NCI-H2196 (cell line): ENCODE measurements around the gene CPN2.

Experiments
- DNase-seq: peaks from one replicate; lab custom pipeline; 2025; ENCODE audit not compliant: unreplicated experiment; lab: John Stamatoyannopoulos, UW

The CPN2 gene

GRCh38 chr3:194315088-194315964, 35.8 kb downstream of the CPN2 start:
- DNase-seq = peak; percentile 100

GRCh38 chr3:194314388-194315068, 36.6 kb downstream of the CPN2 start:
- DNase-seq = peak; percentile 40

- DNase-seq = peak; percentile 69
These were observed 37.4 kb downstream of the CPN2 start for GRCh38 chr3:194313560-194314387.

DNA sequence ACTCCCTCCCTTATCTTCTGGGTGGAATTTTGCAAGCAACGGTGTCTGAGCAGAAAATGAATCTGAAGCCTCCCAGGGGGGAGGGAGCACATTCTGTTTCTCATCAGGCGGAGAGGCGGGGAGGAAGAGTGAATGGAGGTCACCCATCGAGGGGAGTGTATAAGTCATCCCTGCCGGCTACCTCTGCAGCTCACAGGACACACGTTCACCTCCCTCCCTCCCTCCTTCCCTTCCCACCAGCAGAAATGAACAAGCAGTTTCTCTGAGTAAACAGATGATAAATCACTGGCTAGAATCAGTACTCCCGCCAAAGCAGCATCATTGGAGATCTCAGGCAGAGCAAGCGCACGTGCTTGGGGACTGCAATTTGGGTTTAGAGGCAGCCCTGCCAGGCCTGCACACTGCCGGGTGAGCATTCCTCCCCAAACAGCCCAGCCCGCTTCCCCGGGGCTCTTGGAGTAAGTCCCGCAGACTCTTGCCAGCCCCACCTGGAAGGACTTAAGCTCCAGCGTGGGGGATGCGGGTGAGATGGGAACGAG, 38.3 kb downstream of the CPN2 start:
- DNase-seq = peak; percentile 74

DNA sequence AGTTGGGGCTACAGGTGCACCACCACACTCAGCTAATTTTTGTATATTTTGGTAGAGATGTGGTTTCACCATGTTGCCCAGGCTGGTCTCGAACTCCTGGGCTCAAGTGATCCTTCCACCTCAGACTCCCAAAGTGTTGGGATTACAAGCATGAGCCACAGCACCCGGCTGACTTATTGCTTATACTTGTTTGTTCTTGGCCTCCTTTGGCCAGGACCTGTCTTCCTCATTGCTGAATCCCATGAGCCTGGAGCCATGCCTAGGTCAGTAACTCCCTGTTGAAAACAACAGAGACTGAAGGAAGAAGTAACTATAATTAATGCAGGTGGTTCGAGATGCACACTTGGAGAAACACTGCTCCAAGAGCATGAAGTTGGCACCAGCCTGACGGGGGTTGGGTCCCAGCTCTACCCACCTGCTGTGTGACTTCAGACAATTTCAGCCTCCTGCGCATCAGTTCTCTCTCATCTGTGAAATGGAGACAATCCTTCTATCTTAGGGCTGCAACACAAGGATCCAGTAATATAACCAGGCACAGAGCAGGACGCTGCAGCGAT, 38.9 kb downstream of the CPN2 start:
- DNase-seq = peak; percentile 48

- DNase-seq = no peak
These were observed 40.1 kb downstream of the CPN2 start for GRCh38 chr3:194311000-194311399.

DNA sequence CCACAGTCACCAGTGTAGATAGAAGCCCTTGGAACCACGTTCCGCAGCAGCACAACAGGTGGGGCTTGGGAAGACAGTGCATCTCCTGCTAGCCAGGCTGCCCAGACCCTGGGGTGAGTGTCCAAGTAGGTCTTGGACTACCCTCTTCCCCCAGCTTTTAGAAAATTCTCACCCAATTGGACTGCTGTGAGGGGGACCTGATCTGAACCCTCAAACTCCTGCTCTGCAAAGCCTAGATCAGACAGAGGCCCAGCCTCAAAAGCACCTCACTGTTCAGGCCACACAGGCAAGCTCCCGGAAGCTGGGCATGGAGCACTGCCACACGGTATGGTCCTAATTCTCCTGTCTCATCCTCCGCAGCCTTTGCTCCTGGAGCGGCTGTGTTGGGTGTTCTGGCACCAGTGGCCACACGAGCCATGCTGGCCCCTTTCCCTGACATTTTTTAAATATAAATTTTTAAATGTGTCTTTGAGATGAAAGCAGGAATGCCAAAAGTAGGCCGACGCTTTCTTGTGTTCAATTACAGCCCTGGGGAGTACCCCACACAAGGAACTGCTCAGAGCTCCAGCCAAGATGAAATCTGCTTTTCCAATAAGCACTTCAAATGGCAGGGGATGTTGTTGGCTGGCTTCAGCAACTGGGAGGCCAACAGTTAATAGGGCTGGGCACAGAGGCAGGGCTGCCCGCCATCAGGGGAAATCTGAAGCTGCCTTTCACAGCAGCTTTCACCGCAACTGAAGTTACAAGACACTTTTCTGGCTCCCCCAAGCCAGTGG, 40.9 kb downstream of the CPN2 start:
- DNase-seq = no peak

GRCh38 chr3:194308601-194309449, 42.3 kb downstream of the CPN2 start:
- DNase-seq = peak; percentile 43

GRCh38 chr3:194307849-194308248, 43.3 kb downstream of the CPN2 start:
- no peak for DNase-seq

- no peak for DNase-seq
These were observed 44.1 kb downstream of the CPN2 start for GRCh38 chr3:194306771-194307640.

DNA sequence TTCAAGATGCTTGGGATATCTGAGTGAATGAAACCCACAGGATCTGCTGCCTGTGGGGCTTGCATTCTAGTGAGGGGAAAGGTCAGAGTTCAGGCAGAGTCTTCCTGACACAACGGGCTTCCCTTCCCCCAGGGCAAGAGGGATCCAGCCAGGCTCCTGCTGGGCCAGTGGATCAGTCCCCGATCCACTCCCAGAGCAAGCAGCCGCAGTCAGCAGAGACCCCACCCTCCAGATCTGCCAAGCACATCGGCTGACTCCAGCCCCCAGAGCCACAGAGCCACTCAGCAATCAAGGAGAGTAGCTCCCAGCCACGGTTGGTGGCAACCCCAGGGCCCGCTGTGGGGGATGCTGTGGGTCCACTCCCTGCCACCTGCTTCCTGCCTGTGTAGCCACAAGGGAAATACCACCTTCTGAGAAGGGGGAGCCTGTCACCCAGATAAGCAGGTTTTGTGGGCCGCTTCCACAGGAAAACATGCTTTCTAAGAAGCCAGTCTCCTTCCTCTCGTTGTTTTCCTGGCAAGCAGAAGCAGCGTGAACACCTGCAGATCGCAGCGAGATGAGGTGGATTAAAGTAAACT, 44.9 kb downstream of the CPN2 start:
- DNase-seq = no peak

GRCh38 chr3:194305356-194306108, 45.6 kb downstream of the CPN2 start:
- DNase-seq = no peak

GRCh38 chr3:194304186-194304917, 46.8 kb downstream of the CPN2 start:
- no peak for DNase-seq

GRCh38 chr3:194303749-194304148, 47.4 kb downstream of the CPN2 start:
- no peak for DNase-seq

GRCh38 chr3:194301730-194302129, 49.4 kb downstream of the CPN2 start:
- no peak for DNase-seq

DNA sequence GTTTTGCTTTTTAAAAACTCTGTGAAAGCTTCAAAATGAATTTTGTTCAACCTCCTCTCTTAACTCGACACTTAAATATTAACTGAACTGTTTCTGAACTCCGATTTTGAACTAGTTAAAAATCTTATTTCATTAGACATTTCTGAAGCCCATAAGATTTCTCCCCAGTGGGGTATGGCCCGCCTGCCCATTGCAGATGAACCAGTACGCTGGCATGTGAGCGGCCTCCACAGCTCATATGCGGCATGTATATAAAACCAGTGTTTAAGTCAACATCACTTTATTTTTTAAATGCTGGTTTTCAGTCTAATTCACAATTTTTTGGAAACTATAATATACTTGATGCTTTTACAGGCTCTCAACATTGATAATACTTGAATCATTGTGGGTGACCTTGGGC, 50.2 kb downstream of the CPN2 start:
- no peak for DNase-seq

DNA sequence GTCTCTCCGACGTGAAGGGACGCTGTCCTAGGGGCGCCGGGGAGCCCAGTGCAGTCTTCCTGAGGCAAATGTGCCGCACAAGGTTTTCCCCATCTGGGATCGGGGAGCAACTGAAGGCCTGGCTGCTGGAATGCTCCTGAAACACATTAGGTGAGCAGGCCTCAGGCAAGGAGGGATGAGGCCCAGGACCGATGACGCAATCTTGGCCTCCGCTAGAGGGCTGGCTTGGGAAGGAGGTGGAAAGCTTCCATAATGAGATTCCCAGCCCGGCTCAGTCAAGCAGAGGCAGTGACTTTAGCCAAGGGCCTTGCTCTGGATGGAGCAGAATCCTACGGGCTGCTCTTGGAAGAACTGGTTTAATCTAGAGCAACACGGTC, 50.8 kb downstream of the CPN2 start:
- no peak for DNase-seq
